ENCODE measurements around the gene KIF6.
A peak's percentile ranks its signal among the peaks of the same experiment; 100 is the strongest.

KIF6 gene

GRCh38 chr6:39441301-39441700 is 283.9 kb downstream of the KIF6 start:
- no peak for DNase-seq

- no peak for DNase-seq
Measured at GRCh38 chr6:39440039-39440426, 285.2 kb downstream of the KIF6 start.

GRCh38 chr6:39439342-39440038 is 285.7 kb downstream of the KIF6 start:
- no peak for DNase-seq

- DNase-seq = no peak
Measured at GRCh38 chr6:39433630-39434029, 291.6 kb downstream of the KIF6 start.

- no peak for DNase-seq
Measured at GRCh38 chr6:39432330-39433025, 292.7 kb downstream of the KIF6 start.

GRCh38 chr6:39430871-39431523 is 294.2 kb downstream of the KIF6 start:
- no peak for DNase-seq

- no peak for DNase-seq
Measured at GRCh38 chr6:39430446-39430845, 294.8 kb downstream of the KIF6 start.

GRCh38 chr6:39428816-39429215 is 296.4 kb downstream of the KIF6 start:
- DNase-seq = no peak

GRCh38 chr6:39428152-39428551 is 297.1 kb downstream of the KIF6 start:
- no peak for DNase-seq

GRCh38 chr6:39426073-39426456 is 299.1 kb downstream of the KIF6 start:
- no peak for DNase-seq

- DNase-seq = no peak
Measured at GRCh38 chr6:39425346-39426072, 299.7 kb downstream of the KIF6 start.

GRCh38 chr6:39424831-39425230 is 300.4 kb downstream of the KIF6 start:
- DNase-seq = no peak

GRCh38 chr6:39422238-39422637 is 303.0 kb downstream of the KIF6 start:
- DNase-seq = no peak

GRCh38 chr6:39421383-39422225 is 303.6 kb downstream of the KIF6 start:
- no peak for DNase-seq

- no peak for DNase-seq
Measured at GRCh38 chr6:39420300-39421265, 304.6 kb downstream of the KIF6 start.

GRCh38 chr6:39419607-39420006 is 305.6 kb downstream of the KIF6 start:
- DNase-seq = no peak

- no peak for DNase-seq
Measured at GRCh38 chr6:39417440-39417839, 307.8 kb downstream of the KIF6 start.

GRCh38 chr6:39416728-39417127 is 308.5 kb downstream of the KIF6 start:
- no peak for DNase-seq

- peak; percentile 28 for DNase-seq
Measured at GRCh38 chr6:39416026-39416425, 309.2 kb downstream of the KIF6 start.

GRCh38 chr6:39415482-39415881 is 309.7 kb downstream of the KIF6 start:
- no peak for DNase-seq

- DNase-seq = no peak
Measured at GRCh38 chr6:39411465-39411864, 313.7 kb downstream of the KIF6 start.

Measured in NCI-H1105 treated with DMSO at 0.1 percent for 48 hours (cell line).